Nephron (organoid): ENCODE results near the gene NCOA1.

Experiments
- H3K27ac Mint-ChIP-seq, 3 experiments: 2 replicates each; pipeline ENCODE4 v1.8.0; 2020; ENCODE audit warnings: mixed read lengths in 3 of 3, mild to moderate bottlenecking in 2 of 3, moderate library complexity in 1 of 3
- H3K27me3 Mint-ChIP-seq: 2 replicates; pipeline ENCODE4 v1.8.0; 2021; ENCODE audit warnings: low read depth, mild to moderate bottlenecking, moderate library complexity, mixed read lengths
- H3K36me3 Mint-ChIP-seq: 2 replicates; pipeline ENCODE4 v1.8.0; 2020; ENCODE audit warnings: low read depth, mixed read lengths
- H3K4me1 Mint-ChIP-seq: 2 replicates; pipeline ENCODE4 v1.8.0; 2020; ENCODE audit warnings: mixed read lengths
- H3K4me3 Mint-ChIP-seq, 3 experiments: 2 replicates each; pipeline ENCODE4 v1.8.0; 2020; ENCODE audit warnings: mild to moderate bottlenecking in 3 of 3, mixed read lengths in 3 of 3, moderate library complexity in 2 of 3
- H3K9me3 Mint-ChIP-seq: 2 replicates; pipeline ENCODE4 v1.8.0; 2020; ENCODE audit warnings: mixed read lengths
- TF ChIP-seq, protein P1 (sequence below), 3 experiments: fragments of 200-600 bp; sonication (generic); IDR thresholded peaks; one replicate each; pipeline ENCODE4 v1.5.0; 2021; ENCODE audit warnings: antibody characterized with exemption in 3 of 3; ENCODE audit not compliant: unreplicated experiment in 3 of 3

Gene NCOA1

DNA sequence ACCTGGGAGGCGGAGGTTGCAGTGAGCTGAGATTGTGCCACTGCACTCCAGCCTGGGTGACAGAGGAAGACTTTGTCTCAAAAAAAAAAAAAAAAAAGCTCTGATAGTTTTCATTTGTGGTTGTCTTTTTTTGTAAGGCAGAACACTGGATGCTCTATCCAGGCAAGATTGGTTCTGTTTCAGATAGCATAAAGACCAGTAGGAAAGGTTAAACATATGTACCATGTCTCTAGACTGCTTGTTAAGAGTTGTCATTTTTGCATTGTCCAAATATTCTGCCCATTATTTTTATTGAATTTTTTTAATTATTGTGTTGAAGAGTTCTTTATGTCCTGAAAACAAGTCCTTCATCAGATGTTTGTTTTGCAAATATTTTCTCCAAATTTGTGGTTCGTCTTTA is 60.0 kb downstream of the NCOA1 start:
- H3K4me1 Mint-ChIP-seq, result no peaks in the 10 kb centered on the region
- TF ChIP-seq, protein P1, sequence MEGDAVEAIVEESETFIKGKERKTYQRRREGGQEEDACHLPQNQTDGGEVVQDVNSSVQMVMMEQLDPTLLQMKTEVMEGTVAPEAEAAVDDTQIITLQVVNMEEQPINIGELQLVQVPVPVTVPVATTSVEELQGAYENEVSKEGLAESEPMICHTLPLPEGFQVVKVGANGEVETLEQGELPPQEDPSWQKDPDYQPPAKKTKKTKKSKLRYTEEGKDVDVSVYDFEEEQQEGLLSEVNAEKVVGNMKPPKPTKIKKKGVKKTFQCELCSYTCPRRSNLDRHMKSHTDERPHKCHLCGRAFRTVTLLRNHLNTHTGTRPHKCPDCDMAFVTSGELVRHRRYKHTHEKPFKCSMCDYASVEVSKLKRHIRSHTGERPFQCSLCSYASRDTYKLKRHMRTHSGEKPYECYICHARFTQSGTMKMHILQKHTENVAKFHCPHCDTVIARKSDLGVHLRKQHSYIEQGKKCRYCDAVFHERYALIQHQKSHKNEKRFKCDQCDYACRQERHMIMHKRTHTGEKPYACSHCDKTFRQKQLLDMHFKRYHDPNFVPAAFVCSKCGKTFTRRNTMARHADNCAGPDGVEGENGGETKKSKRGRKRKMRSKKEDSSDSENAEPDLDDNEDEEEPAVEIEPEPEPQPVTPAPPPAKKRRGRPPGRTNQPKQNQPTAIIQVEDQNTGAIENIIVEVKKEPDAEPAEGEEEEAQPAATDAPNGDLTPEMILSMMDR (IDR thresholded peaks at IDR 0.05; ENCODE audit: unreplicated experiment in 3 of 3), result no peak
- H3K27ac Mint-ChIP-seq, result no peak overlapping the region
- peaks cover 63% of the 10 kb centered on the region for H3K9me3 Mint-ChIP-seq
- H3K36me3 Mint-ChIP-seq, result peaks cover 73% of the 10 kb centered on the region
- H3K27me3 Mint-ChIP-seq, result no peaks in the 10 kb centered on the region
- no peak overlapping the region for H3K4me3 Mint-ChIP-seq

DNA sequence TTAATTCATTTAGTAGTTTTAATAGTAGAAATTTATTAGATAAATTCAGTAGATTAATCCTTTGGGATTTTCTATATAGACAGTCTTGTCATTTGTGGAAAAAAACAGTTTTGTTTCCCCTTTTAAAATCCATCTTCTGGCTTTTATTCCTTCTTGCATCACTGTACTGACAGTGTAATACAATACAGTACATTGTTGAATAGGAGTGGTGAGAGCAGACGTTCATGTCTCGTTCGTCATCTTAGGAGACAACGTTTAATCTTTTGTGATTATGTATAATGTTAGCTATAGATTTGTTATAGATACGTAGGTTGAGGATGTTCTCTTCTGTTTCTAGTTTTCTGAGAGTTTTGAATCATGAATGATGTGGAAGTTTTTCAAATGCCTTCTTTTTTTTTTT is 61.8 kb downstream of the NCOA1 start:
- Mint-ChIP-seq H3K27me3 (no peaks in the 10 kb centered on the region), H3K9me3 (peaks cover 70% of the 10 kb centered on the region), H3K4me3 (no peak overlapping the region), H3K27ac (no peak overlapping the region), H3K36me3 (peaks cover 79% of the 10 kb centered on the region), H3K4me1 (no peaks in the 10 kb centered on the region)
- TF ChIP-seq, protein P1 (IDR thresholded peaks at IDR 0.05; ENCODE audit: unreplicated experiment in 3 of 3), result no peak

DNA sequence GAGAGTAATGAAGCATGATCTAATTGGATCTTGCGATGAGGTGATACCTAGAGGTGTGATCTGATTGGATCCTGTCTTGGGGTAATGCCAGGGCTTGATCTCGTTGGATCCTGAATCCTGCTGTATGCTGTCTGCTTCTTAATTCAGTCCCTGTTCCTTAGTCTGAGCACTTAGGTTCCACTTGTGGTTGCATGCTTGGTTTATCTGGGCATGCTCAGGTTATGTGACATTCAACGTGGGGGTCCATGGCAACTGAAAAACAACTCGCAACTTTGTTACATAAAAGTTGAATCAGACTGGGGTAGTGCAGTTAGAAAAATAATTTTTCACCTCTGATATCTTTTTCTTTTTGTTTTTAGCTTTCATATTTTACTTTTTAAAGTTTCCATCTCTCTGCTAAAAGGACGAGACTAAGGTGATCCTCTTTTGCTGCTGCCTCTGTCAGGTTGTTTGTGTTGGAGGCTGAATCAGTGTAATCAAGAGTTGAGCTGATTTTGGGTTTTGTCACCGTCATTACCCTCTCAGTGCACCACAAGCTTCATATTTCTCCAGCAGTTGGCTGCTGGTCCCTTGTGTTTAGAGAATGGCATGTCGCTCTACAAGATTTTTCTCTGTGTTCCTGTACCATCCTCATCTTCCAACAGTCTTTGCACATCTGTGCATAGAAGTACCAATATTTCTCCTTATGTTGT is 67.9 kb downstream of the NCOA1 start:
- TF ChIP-seq, protein P1 (IDR thresholded peaks at IDR 0.05; ENCODE audit: unreplicated experiment in 3 of 3), result no peak
- Mint-ChIP-seq H3K36me3 (peaks cover 68% of the 10 kb centered on the region), H3K27me3 (no peaks in the 10 kb centered on the region), H3K4me1 (peaks cover 12% of the 10 kb centered on the region), H3K27ac (no peak overlapping the region), H3K4me3 (no peak overlapping the region), H3K9me3 (peaks cover 42% of the 10 kb centered on the region)

DNA sequence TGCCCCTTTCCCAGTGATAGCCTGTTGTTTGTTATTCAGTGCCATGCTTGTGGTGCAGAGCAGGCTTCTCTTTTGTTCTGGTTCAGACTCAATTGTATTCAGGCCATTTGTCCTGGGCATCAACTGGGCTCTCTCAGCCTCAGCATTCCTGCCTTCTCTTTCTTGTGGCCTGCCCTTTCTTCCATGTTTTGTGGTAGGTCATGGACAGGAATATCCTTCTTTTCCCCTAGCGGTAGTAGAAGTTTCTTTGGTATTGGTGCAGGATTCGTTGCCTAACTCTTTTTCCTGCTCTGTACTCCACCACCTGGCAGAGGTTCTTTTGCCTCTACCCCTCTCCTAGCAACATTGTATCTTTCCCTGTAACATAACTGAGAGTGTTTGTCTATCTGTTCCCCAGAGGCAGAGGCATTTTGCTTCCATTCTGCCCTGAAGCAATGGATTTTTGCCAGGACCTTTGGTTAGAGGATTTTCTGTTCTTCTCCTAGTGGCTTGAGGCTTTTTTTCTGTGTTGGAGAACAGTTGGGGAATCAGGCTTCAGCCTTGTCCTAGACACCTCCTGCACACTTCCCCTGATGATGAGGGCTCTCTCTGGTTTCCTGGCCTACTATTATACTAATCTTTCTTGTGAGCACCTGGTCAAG is 68.5 kb downstream of the NCOA1 start:
- Mint-ChIP-seq H3K4me3 (no peak overlapping the region), H3K36me3 (peaks cover 68% of the 10 kb centered on the region), H3K9me3 (peaks cover 37% of the 10 kb centered on the region), H3K27me3 (no peaks in the 10 kb centered on the region), H3K4me1 (peaks cover 12% of the 10 kb centered on the region), H3K27ac (no peak overlapping the region)
- TF ChIP-seq, protein P1 (IDR thresholded peaks at IDR 0.05; ENCODE audit: unreplicated experiment in 3 of 3), result no peak

DNA sequence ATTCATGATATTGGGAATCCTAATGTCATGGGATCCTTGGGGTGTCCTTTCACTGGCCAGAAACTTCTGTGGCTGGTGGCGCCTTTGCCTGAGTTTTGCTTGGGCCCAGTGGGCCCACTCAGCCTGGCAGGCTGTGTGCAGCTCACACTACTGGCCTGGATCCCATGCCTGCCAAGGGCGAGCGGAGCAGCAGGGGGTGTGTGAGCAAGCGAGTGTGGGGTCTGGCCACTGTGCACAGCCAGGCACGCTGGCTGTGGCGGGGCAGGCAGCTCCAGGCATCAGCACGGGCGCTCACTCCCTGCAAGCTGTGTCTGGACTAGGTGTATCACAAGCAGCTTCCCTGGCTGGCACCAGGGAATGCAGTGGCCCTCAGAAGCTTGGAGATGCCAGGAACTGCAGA is 74.5 kb downstream of the NCOA1 start:
- H3K4me3 Mint-ChIP-seq, result no peak overlapping the region
- no peaks in the 10 kb centered on the region for H3K27me3 Mint-ChIP-seq
- TF ChIP-seq, protein P1 (IDR thresholded peaks at IDR 0.05; ENCODE audit: unreplicated experiment in 3 of 3), result no peak
- peaks cover 14% of the 10 kb centered on the region for H3K4me1 Mint-ChIP-seq
- H3K36me3 Mint-ChIP-seq, result peaks cover 49% of the 10 kb centered on the region
- no peaks in the 10 kb centered on the region for H3K9me3 Mint-ChIP-seq
- H3K27ac Mint-ChIP-seq, result no peak overlapping the region

DNA sequence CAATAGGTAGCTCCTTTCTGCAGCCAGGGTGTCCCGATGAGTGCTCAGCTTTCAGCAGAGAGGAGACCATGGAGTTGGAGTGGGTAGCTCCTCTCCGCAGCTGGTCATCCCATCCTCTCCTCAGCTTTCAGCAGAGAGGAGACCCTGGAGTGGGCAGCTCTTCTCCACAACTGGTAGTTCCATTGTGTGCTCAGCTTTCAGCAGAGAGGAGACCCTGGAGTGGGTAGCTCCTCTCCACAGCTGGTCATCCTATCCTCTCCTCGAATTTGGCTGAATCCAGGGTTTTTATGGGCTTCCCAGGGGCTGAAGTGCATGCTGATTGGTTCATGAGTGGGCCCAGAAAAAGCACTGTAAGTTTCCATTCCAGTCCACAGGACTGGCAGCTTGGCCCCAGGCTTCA is 75.2 kb downstream of the NCOA1 start:
- no peak overlapping the region for H3K27ac Mint-ChIP-seq
- peaks cover 49% of the 10 kb centered on the region for H3K36me3 Mint-ChIP-seq
- H3K9me3 Mint-ChIP-seq, result no peaks in the 10 kb centered on the region
- no peak overlapping the region for H3K4me3 Mint-ChIP-seq
- H3K27me3 Mint-ChIP-seq, result no peaks in the 10 kb centered on the region
- H3K4me1 Mint-ChIP-seq, result peaks cover 17% of the 10 kb centered on the region
- TF ChIP-seq, protein P1 (IDR thresholded peaks at IDR 0.05; ENCODE audit: unreplicated experiment in 3 of 3), result no peak
